ENCODE results near the gene PALD1. TPM values are rescaled to one million over a fixed set of nuclear protein-coding genes. Genes with fewer than 3 reads are reported as not detected.
"Not testable (repeated sequence)": the region's sequence is repeated elsewhere in the genome, so short reads cannot be mapped to it uniquely, and the experiment has no call there.

The PALD1 gene
- total RNA-seq, 1 donor from 2014 or later = 4.1 TPM

DNA sequence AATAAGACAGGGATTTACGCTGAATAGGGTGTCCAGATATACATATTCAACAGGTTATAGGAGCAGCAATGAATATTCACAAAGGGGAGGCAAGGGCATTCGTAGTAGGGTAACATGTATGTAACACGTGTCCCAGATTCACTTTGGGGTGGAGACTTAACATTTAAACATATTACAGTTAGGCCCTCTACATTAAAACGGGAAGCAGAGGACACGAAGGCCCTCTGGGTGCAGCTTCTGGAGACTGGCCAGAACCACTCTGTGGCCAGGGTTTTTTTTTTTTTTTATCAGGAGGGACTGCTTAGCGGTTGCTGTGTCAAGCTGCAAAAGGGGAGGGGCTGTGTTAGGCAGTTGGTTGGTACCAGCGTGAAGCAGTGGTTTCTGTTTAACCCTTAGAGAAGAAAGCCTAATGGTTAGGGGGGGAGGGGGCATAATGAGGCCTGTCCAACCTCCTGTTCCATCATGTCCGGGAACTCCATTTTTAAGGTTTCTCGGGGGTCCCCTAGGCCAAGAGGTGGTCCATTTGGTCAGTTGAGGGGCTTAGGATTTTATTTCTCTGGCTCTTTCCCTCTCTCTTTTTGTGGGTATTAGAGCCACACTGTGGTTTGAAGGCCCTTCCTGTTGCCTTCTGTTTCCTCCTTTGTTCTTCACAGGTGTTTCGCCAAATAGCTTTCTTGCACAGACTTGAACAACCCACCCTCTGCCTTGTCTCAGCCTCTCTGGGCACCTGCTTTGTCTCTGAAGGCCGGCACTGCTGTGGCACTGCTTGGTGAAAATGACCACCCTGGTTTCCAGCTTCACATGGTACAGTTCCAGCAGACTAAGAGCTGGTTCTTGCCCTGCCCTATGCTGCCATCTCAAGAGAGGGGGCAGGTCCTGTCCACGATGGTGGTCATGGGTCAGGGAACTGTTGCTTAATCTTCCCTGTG is 97.6 kb downstream of the PALD1 start:
- Mint-ChIP-seq H3K27me3 (ENCODE audit: low read depth) (no peaks in the 10 kb centered on the region), H3K9me3 (ENCODE audit: low read depth) (no peaks in the 10 kb centered on the region), H3K36me3 (ENCODE audit: low read depth) (no peaks in the 10 kb centered on the region), H3K4me3 (ENCODE audit: unreplicated experiment) (no peak overlapping the region), H3K27ac (ENCODE audit: unreplicated experiment) (peak overlapping the region; percentile 62), H3K4me1 (ENCODE audit: low read depth) (peaks cover 34% of the 10 kb centered on the region)
- TF ChIP-seq, protein P1, sequence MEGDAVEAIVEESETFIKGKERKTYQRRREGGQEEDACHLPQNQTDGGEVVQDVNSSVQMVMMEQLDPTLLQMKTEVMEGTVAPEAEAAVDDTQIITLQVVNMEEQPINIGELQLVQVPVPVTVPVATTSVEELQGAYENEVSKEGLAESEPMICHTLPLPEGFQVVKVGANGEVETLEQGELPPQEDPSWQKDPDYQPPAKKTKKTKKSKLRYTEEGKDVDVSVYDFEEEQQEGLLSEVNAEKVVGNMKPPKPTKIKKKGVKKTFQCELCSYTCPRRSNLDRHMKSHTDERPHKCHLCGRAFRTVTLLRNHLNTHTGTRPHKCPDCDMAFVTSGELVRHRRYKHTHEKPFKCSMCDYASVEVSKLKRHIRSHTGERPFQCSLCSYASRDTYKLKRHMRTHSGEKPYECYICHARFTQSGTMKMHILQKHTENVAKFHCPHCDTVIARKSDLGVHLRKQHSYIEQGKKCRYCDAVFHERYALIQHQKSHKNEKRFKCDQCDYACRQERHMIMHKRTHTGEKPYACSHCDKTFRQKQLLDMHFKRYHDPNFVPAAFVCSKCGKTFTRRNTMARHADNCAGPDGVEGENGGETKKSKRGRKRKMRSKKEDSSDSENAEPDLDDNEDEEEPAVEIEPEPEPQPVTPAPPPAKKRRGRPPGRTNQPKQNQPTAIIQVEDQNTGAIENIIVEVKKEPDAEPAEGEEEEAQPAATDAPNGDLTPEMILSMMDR (IDR thresholded peaks at IDR 0.05) = no peak
- peak; percentile 24 for DNase-seq (ENCODE audit: low spot score)

DNA sequence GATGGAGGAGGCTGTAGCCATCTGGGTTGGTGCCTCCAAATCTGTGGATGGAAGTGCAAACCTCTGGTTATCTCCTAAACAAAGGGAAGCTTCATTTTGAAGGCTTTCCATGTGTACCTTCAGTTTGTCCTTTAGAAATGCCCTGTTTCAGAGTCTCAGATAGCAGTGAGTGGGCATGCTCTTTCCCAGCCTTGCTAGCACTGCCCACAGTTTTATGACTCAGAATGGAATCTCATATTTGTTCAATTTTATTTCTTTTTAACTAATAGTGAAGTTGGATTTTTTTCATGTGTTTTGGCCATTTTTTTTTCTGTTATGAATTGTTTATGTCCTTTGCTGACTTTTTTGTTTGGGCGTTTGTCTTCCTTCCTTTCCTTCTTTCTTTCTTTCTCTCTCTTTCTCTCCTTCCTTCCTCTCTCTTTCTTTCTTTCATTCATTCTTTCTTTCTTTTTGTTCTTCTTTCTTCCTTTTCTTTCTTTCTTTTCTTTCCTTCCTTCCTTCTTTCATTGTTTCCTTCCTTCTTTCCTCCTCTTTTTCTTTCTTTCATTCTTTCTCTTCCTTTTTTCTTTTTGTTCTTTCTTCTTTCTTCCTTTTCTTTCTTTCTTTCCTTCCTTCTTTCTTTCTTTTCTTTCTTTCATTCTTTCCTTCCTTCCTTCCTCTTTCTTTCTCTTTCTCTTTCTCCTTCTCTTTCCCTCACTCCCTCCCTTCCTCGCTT is 98.4 kb downstream of the PALD1 start:
- no peak for DNase-seq (ENCODE audit: low spot score)
- H3K27me3 Mint-ChIP-seq (ENCODE audit: low read depth) = no peaks in the 10 kb centered on the region
- peaks cover 34% of the 10 kb centered on the region for H3K4me1 Mint-ChIP-seq (ENCODE audit: low read depth)
- no peak overlapping the region for H3K4me3 Mint-ChIP-seq (ENCODE audit: unreplicated experiment)
- TF ChIP-seq, protein P1 (IDR thresholded peaks at IDR 0.05) = no peak
- no peaks in the 10 kb centered on the region for H3K9me3 Mint-ChIP-seq (ENCODE audit: low read depth)
- H3K27ac Mint-ChIP-seq (ENCODE audit: unreplicated experiment) = no peak overlapping the region
- H3K36me3 Mint-ChIP-seq (ENCODE audit: low read depth) = no peaks in the 10 kb centered on the region

DNA sequence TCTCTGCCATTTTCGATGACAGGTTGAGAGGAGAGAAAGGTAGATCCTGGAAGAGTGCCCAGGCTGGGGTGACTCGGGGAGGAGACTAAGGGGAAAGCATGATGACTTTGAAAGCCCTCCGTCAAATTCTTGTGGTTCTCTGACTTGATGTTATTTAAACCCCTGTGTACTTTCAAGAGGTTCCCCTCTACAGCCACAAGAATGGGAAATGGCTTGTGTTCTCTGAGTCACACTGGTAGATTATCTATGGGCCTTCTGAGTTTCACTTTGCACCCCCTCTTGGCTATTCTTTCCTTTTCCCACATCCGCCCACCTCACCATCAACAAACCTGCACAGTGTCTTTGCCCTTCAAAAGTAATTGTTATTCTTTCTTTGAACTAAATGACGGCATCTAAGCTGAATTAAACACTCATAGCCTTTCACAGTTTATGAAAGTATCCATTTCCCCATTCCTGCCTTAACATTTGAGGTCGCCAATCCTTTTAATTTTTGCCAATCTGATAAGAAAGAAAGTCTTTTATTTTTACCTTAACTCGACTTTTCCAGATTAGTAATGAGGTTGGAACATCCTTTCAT is 99.9 kb downstream of the PALD1 start:
- H3K4me1 Mint-ChIP-seq (ENCODE audit: low read depth) = peaks cover 34% of the 10 kb centered on the region
- DNase-seq (ENCODE audit: low spot score) = no peak
- no peaks in the 10 kb centered on the region for H3K27me3 Mint-ChIP-seq (ENCODE audit: low read depth)
- H3K36me3 Mint-ChIP-seq (ENCODE audit: low read depth) = no peaks in the 10 kb centered on the region
- peak overlapping the region; percentile 33 for H3K27ac Mint-ChIP-seq (ENCODE audit: unreplicated experiment)
- no peaks in the 10 kb centered on the region for H3K9me3 Mint-ChIP-seq (ENCODE audit: low read depth)
- TF ChIP-seq, protein P1 (IDR thresholded peaks at IDR 0.05) = no peak
- H3K4me3 Mint-ChIP-seq (ENCODE audit: unreplicated experiment) = no peak overlapping the region

DNA sequence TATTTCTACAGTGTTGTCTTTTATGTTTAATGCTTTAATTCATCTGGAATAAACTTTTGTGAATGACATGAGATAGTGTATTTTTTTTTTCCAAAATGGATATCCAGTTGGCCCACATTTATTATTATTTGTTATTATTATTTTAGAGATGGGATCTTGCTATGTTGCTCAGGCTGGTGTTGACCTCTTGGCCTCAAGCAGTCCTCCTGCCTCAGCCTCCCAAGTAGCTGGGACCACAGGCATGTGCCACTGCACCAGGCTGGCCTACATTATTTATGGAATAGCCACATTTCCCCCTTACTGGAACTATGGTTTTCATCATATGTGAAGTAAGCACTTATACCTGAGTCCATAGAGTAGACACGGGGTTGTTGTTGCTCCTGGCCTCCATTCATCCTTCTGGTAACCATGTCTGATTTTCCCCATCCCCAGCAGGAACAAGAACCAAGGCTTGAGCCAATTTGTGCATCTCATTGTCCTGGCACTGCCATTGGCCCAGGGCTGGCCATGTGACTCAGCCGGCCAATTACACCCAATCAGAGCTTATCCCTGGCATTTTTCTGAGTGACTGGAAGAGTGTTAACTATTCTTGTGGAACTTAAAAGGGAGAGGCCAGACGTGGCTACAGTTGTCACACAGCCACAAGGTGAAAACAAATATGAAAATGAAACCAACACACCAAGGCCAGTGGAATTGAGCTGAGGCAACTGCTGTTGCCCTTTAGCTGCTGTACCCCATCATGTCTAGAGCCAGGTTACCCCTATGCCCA is 100.9 kb downstream of the PALD1 start:
- no peak for DNase-seq (ENCODE audit: low spot score)
- no peaks in the 10 kb centered on the region for H3K27me3 Mint-ChIP-seq (ENCODE audit: low read depth)
- H3K9me3 Mint-ChIP-seq (ENCODE audit: low read depth) = no peaks in the 10 kb centered on the region
- no peak overlapping the region for H3K27ac Mint-ChIP-seq (ENCODE audit: unreplicated experiment)
- H3K4me1 Mint-ChIP-seq (ENCODE audit: low read depth) = peaks cover 37% of the 10 kb centered on the region
- TF ChIP-seq, protein P1 (IDR thresholded peaks at IDR 0.05) = no peak
- no peak overlapping the region for H3K4me3 Mint-ChIP-seq (ENCODE audit: unreplicated experiment)
- H3K36me3 Mint-ChIP-seq (ENCODE audit: low read depth) = no peaks in the 10 kb centered on the region

DNA sequence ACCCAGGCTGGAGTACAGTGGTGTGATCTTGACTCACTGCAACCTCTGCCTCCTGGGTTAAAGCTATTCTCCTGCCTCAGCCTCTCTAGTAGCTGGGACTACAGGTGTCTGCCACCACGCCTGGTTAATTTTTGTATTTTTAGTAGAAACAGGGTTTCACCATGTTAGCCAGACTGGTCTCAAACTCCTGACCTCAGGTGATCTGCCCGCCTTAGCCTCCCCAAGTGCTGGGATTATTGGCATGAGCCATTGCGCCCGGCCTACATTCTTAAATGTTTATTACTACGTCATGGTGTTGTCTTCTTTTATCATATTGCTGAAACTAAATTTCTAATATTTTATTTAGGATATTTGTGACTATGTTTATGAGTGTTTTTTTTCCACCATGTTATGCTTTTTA is 102.6 kb downstream of the PALD1 start:
- H3K36me3 Mint-ChIP-seq (ENCODE audit: low read depth); H3K9me3 Mint-ChIP-seq (ENCODE audit: low read depth); DNase-seq (ENCODE audit: low spot score); H3K27me3 Mint-ChIP-seq (ENCODE audit: low read depth); H3K27ac Mint-ChIP-seq (ENCODE audit: unreplicated experiment); H3K4me3 Mint-ChIP-seq (ENCODE audit: unreplicated experiment): not testable (repeated sequence)
- peaks cover 42% of the 10 kb centered on the region for H3K4me1 Mint-ChIP-seq (ENCODE audit: low read depth)

All from chondrocyte (in vitro differentiated cells).